ENCODE results near the gene RNASEH2A. TPM values are rescaled to one million over a fixed set of nuclear protein-coding genes. Genes with fewer than 3 reads are reported as not detected.

RNASEH2A gene
- total RNA-seq, 4 donors from 2014 or later: 2.7 to 17.5 (median 4.0) TPM; not detected in 1

GRCh38 chr19:12833738-12834565, 27.6 kb downstream of the RNASEH2A start:
- no peaks in the 10 kb centered on the region for H3K36me3 ChIP-seq
- DNase-seq: peak; percentile 19
- H3K9me3 ChIP-seq: no peaks in the 10 kb centered on the region
- H3K4me1 ChIP-seq: peaks cover 18 to 33% (median 28%) of the 10 kb centered on the region in 4 donors
- WGBS, 2 donors (ENCODE audit: low coverage in 1 of 2): 1% methylated on average over 31 of the region's 87 CpGs; no CpG with 5 or more reads in 1 of the 2 donors
- intact Hi-C loops (cut with DNase I; ENCODE audit: low total_unique reads): no loop called here
- no peak for TF ChIP-seq EP300 (IDR thresholded peaks at IDR 0.05; ENCODE audit: low read depth)
- peaks cover 97% of the 10 kb centered on the region for H3K27me3 ChIP-seq
- H3K4me3 ChIP-seq: peak overlapping the region; percentile 10 to 56 (median 28)
- in situ Hi-C loops (cut with MboI; ENCODE audit: low pct_ligation_motif_present in 1 of 4, low pct_unique_long_range_greater_than_20kb in 1 of 4, low sequenced_read_pairs in 3 of 4): no loop called here
- no peak overlapping the region for H3K27ac ChIP-seq

GRCh38 chr19:12834566-12834943, 28.2 kb downstream of the RNASEH2A start, which contains the start of gene RTBDN:
TSS of gene RTBDN (minus strand) at chr19:12834579. CDS start at chr19:12829979, 4,600 bp downstream.
- Histone ChIP-seq H3K27ac (no peak within 1 kb of the TSS), H3K36me3 (no peaks in the 10 kb centered on the region), H3K9me3 (no peaks in the 10 kb centered on the region), H3K4me1 (peaks cover 18 to 34% (median 29%) of the 10 kb centered on the region in 4 donors), H3K27me3 (peaks cover 97% of the 10 kb centered on the region), H3K4me3 (peak within 1 kb of the TSS; percentile 10 to 56 (median 28))
- intact Hi-C loops (cut with DNase I; ENCODE audit: low total_unique reads) (no loop called here), in situ Hi-C loops (cut with MboI; ENCODE audit: low pct_ligation_motif_present in 1 of 4, low pct_unique_long_range_greater_than_20kb in 1 of 4, low sequenced_read_pairs in 3 of 4) (no loop called here)
- WGBS, 2 donors (ENCODE audit: low coverage in 1 of 2): 10% methylated on average over 20 of the region's 20 CpGs; no CpG with 5 or more reads in 1 of the 2 donors
- no peak for TF ChIP-seq POLR2A (IDR thresholded peaks at IDR 0.05)
- no peak for TF ChIP-seq CTCF (IDR thresholded peaks at IDR 0.05)
- TF ChIP-seq POLR2AphosphoS5 (IDR thresholded peaks at IDR 0.05): no peak
- TF ChIP-seq EP300 (IDR thresholded peaks at IDR 0.05; ENCODE audit: low read depth): no peak
- DNase-seq: no peak

GRCh38 chr19:12834976-12835757, 28.8 kb downstream of the RNASEH2A start:
- Histone ChIP-seq H3K4me1 (peaks cover 18 to 34% (median 29%) of the 10 kb centered on the region in 4 donors), H3K9me3 (no peaks in the 10 kb centered on the region), H3K4me3 (no peak overlapping the region), H3K36me3 (no peaks in the 10 kb centered on the region), H3K27me3 (peaks cover 97% of the 10 kb centered on the region), H3K27ac (no peak overlapping the region)
- no peak for TF ChIP-seq POLR2AphosphoS5 (IDR thresholded peaks at IDR 0.05)
- TF ChIP-seq POLR2A (IDR thresholded peaks at IDR 0.05): no peak
- TF ChIP-seq EP300 (IDR thresholded peaks at IDR 0.05; ENCODE audit: low read depth): no peak
- TF ChIP-seq CTCF (IDR thresholded peaks at IDR 0.05): no peak
- intact Hi-C loops (cut with DNase I; ENCODE audit: low total_unique reads): no loop called here
- in situ Hi-C loops (cut with MboI; ENCODE audit: low pct_ligation_motif_present in 1 of 4, low pct_unique_long_range_greater_than_20kb in 1 of 4, low sequenced_read_pairs in 3 of 4): no loop called here
- 8% methylated on average over 36 of the region's 39 CpGs; no CpG with 5 or more reads in 1 of the 2 donors for WGBS, 2 donors (ENCODE audit: low coverage in 1 of 2)
- peak; percentile 35 for DNase-seq

GRCh38 chr19:12836529-12836863, 30.1 kb downstream of the RNASEH2A start:
- TF ChIP-seq POLR2A (IDR thresholded peaks at IDR 0.05) (no peak), POLR2AphosphoS5 (IDR thresholded peaks at IDR 0.05) (no peak), CTCF (IDR thresholded peaks at IDR 0.05) (no peak), EP300 (IDR thresholded peaks at IDR 0.05; ENCODE audit: low read depth) (no peak)
- Histone ChIP-seq H3K4me3 (no peak overlapping the region), H3K9me3 (no peaks in the 10 kb centered on the region), H3K27ac (no peak overlapping the region), H3K36me3 (no peaks in the 10 kb centered on the region), H3K4me1 (peaks cover 18 to 44% (median 38%) of the 10 kb centered on the region in 4 donors), H3K27me3 (peaks cover 99% of the 10 kb centered on the region)
- in situ Hi-C loops (cut with MboI; ENCODE audit: low pct_ligation_motif_present in 1 of 4, low pct_unique_long_range_greater_than_20kb in 1 of 4, low sequenced_read_pairs in 3 of 4): no loop called here
- no peak for DNase-seq
- intact Hi-C loops (cut with DNase I; ENCODE audit: low total_unique reads): no loop called here
- 11% methylated on average over 6 of the region's 6 CpGs; no CpG with 5 or more reads in 1 of the 2 donors for WGBS, 2 donors (ENCODE audit: low coverage in 1 of 2)
